ENCODE results near the gene TMEM131.

- TF ChIP-seq, protein P1, sequence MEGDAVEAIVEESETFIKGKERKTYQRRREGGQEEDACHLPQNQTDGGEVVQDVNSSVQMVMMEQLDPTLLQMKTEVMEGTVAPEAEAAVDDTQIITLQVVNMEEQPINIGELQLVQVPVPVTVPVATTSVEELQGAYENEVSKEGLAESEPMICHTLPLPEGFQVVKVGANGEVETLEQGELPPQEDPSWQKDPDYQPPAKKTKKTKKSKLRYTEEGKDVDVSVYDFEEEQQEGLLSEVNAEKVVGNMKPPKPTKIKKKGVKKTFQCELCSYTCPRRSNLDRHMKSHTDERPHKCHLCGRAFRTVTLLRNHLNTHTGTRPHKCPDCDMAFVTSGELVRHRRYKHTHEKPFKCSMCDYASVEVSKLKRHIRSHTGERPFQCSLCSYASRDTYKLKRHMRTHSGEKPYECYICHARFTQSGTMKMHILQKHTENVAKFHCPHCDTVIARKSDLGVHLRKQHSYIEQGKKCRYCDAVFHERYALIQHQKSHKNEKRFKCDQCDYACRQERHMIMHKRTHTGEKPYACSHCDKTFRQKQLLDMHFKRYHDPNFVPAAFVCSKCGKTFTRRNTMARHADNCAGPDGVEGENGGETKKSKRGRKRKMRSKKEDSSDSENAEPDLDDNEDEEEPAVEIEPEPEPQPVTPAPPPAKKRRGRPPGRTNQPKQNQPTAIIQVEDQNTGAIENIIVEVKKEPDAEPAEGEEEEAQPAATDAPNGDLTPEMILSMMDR (conservative IDR thresholded peaks at IDR 0.05; ENCODE audit: low read depth, low read length) = no peak
- TF ChIP-seq EZH2 (IDR thresholded peaks at IDR 0.05; ENCODE audit: borderline replicate concordance, low read depth, low read length, poor library complexity, severe bottlenecking) = no peak
Measured at GRCh38 chr2:97770445-97770844, 225.3 kb downstream of the TMEM131 start.
